HG03159 (cell line): ENCODE data around the gene AWAT1.
A peak's percentile ranks its signal among the peaks of the same experiment; 100 is the strongest.
"Not testable (repeated sequence)": the region's sequence is repeated elsewhere in the genome, so short reads cannot be mapped to it uniquely, and the experiment has no call there.

Source experiments
- ATAC-seq: cut with Tn5 transposase; IDR thresholded peaks from one replicate; pipeline ENCODE4 v1.9.1; 2021; ENCODE audit warnings: mild to moderate bottlenecking, moderate library complexity; ENCODE audit not compliant: unreplicated experiment

The AWAT1 gene

DNA sequence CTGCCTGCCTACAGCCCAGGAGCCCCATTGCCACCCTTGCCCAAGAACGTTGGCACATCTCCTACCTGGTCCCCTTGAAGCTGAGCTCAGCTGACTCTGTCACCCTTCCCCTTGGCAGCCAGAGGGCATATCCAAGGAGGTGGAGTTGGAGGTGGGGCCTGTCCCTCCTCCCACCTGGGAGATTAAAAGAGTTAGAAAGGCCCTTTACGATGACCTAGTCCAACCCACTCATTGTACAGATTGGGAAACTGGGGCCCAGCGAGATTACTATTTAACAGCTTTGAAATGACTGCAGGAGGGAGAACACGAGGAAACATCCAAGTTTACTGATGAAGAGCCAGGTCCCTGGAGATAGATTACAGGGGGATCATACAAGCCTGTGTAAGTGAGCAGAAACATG lies 25.6 kb downstream of the AWAT1 start, which contains the start of gene P2RY4:
Gene P2RY4, minus strand, starts transcription at position 101 of the 400 bp plus-strand sequence. CDS start 580 bp downstream, outside the sequence.
- ATAC-seq: no peak

DNA sequence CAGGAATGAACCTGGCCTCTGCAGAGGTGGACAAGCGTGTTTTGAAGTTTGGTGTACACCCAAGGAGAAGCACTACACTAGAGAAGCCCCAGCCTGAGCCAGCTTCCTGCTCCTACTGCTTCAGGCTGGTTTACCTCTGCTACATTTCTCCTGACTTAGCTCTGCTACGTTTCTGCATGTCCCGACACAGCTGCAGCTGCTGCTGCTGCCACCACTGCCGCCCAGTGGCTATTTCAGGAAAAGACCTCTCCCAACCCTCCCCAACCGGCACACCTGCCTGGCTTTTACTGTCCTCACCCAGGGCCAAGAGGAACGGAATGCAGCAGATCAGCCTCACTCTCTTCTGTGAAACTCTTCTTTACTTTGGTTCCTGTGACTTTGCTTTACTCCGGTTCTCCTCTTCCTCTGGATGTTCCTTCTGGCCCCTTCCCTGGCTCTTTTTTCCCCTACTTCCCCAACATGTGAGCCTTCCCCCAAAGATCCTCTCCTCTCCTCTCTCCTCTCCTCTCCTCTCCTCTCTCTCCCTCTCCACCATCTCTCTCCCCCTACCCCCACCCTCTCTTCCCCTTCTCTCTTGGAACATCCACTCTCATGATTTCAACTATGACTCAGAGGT lies 28.6 kb downstream of the AWAT1 start:
- ATAC-seq: peak; percentile 63

DNA sequence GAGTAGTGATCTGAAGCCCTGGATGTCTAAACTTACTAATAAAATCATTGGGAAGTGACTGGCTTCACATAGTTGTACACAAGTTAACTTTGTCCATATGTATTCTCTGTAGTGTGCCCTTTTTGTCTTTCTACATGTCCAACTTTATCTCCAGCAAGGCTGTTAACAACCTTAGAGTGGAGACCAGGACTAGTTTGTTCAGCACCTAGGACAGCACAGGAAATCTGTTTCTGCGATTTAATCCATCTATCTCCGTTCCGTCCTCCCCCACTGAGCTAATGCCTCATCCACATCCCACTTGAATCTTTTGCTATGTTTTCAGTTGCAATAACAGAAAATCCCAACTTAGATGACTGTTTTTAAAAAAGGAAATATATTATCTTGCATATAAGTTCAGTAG lies 30.3 kb downstream of the AWAT1 start:
- no peak for ATAC-seq

DNA sequence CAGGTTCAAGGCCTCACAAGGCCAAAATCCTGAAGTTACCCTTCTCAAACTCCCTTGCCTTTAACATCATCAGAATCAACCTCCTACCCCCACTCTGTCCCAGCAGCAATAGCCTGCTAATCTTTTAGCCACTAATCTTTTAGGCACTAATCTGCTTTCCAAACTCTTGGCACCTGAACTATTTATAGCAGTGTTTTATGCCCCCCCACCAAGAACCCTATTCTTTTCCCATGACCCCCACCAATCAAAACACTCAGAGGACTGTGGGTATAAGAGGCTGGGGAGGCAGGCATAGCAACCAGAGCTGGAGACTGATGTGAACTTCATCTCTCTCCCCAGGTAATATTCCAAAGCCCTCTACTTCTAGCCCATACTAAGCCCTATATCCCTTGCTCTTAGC lies 33.6 kb downstream of the AWAT1 start, which contains the start of gene ARR3:
Gene ARR3, plus strand, starts transcription at position 301 of the 400 bp plus-strand sequence. CDS start 1,052 bp downstream, outside the sequence.
- no peak for ATAC-seq

DNA sequence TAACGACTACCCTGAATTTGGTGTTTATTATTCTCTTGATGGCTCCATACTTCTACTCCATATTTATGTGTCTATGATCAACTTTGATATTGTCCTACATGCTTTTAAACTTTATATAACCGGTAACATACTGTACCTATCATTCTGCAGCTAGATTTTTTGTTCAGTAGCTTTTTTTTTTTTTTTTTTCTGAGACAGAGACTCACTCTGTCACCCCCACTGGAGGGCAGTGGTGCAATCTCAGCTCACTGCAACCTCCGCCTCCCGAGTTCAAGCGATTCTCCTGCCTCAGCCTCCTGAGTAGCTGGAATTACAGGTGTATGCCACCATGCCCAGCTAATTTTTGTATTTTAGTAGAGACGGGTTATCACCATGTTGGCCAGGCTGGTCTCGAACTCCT lies 39.6 kb downstream of the AWAT1 start:
- ATAC-seq: not testable (repeated sequence)

DNA sequence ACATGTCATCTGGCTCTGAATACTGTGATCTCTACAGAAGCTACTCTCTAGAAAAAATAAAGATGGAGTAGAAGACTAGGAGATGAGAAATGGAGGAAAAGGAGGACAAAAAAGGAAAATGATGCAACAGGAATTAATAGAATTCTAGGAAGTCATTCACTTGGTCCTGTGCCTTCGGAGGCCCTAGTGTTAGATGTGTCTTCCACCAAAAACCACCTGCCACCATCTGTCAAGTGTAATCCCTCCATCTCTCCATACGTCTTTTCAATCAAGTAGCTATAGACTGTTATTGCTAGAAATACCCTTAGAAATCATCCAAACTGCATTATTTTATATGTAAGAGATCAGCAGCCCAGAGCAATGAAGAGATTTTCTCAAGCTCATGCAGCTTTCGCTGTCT lies 44.6 kb downstream of the AWAT1 start:
- no peak for ATAC-seq

DNA sequence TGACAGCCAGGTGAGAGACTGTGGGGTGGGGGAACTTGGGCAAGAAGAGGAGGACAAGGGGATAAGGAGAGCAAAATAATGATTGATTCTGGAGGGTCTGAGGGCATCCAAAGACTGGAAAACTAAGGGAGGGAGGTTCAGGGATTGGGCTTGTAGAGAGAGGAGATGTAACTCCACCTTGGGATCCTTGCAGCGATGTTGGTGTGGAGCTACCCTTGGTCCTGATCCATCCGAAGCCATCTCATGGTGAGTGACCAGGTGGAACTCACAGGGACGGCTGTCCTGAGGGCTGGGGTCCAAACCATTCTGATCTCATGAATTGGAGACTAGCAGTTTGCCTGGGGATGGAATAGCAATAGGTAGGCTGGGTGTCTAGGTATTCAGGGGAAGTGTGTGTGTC lies 46.1 kb downstream of the AWAT1 start:
- ATAC-seq: no peak

DNA sequence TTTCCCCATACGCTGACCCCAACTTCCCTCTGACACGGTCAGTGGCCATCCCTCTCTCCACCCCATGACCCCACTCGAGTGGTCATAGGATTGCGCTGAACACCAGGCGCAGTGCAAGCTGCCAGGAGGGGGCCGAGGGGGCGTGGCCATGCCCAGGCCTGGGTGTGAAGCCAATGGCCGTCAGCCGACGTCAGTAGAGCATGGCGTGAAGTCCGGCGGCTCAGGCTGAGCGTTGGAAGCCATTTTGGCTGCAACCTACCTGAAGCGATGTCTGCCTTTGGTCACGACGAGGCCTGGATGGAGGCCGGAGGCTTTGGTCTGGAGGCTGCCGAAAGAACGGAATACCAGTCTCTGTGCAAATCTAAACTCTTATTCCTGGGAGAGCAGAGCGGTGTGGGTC lies 47.5 kb downstream of the AWAT1 start, which contains the start of gene RAB41:
Gene RAB41, plus strand, starts transcription at position 222 of the 400 bp plus-strand sequence. Its CDS starts 46 bp downstream, at position 268.
- no peak for ATAC-seq

DNA sequence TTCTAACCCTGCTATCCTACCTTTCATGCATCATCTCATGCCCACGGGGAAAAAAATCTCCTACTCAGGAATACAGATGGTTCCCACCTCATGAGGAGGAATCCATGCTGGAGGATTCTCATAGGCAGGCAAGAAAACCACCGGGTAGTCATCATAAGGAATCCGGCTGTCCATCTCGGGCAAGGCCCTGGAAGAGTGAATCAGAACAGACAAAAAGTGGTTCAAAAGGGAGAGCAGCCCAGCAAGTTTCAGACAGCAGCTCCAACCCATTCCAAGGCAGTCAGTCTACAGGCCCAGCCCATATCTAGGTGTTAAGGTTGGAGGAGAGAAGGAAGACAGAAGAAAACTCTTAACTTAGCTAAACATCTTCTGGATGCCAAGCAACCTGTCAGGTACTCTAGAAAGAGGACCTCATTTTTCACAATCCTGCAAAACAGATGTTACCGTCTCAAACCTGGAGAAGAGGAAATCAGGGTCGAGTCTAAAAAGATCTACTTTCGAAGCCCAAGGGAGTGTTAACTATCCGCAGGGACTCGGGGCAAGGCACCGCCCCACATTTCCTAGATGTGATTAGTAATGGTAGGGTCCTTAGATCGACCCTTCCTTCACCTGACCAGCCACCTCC lies 54.8 kb downstream of the AWAT1 start:
- no peak for ATAC-seq
